ENCODE data around the gene PDGFC. TPM values are rescaled to one million over a fixed set of nuclear protein-coding genes. Genes with fewer than 3 reads are reported as not detected.

The PDGFC gene
- total and polyA plus RNA-seq, 2 of the 8 experiments (the other 6 are each of a cell fraction or from before 2014, with no cell fraction given): 0.65 to 2.7 TPM

GRCh38 chr4:156969911-156970310 is 1.7 kb downstream of the PDGFC start:
- Histone ChIP-seq H2AFZ (ENCODE audit: low read length) (no peak overlapping the region), H2BK5ac (ENCODE audit: low read depth, low read length) (no peak overlapping the region), H3K27ac (ENCODE audit: low read depth, low read length) (no peak overlapping the region), H3K56ac (replicated peaks; ENCODE audit: insufficient read length, low read depth, low read length) (no peak overlapping the region), H3K14ac (ENCODE audit: insufficient read length) (no peak overlapping the region), H3K23ac (ENCODE audit: insufficient read length) (no peak overlapping the region), H4K20me1 (replicated peaks in 1 of 2; ENCODE audit: control insufficient read depth in 1 of 2, insufficient read depth in 2 of 2, low read length in 2 of 2) (peaks cover 0 to 5% of the 10 kb centered on the region in 2 experiments), H3K18ac (ENCODE audit: extremely low read depth, low read length) (no peak overlapping the region), H3K27me3 (replicated peaks in 1 of 4; ENCODE audit: control insufficient read depth in 3 of 4, extremely low read depth in 1 of 4, insufficient read depth in 3 of 4, low read length in 3 of 4) (peaks cover 0 to 5% (median 2%) of the 10 kb centered on the region in 4 experiments; a peak in 3 of 7 replicates), H3K9ac (replicated peaks in 1 of 4; ENCODE audit: extremely low read depth in 1 of 4, low read depth in 3 of 4, low read length in 3 of 4) (no peak overlapping the region), H3K36me3 (ENCODE audit: control insufficient read depth in 2 of 4, insufficient read depth in 4 of 4, low read length in 3 of 4) (no peaks in the 10 kb centered on the region), H2BK12ac (ENCODE audit: low read depth, low read length) (no peak overlapping the region), H3K79me2 (ENCODE audit: control insufficient read depth in 1 of 2, insufficient read depth in 2 of 2, low read length in 2 of 2) (no peaks in the 10 kb centered on the region), H2AK5ac (ENCODE audit: low read depth, low read length) (no peak overlapping the region), H3K79me1 (ENCODE audit: low read depth, low read length) (no peaks in the 10 kb centered on the region), H4K5ac (ENCODE audit: insufficient read length, low read depth, low read length) (no peak overlapping the region), H3K4me3 (ENCODE audit: extremely low read depth in 1 of 4, insufficient read depth in 2 of 4, low read depth in 3 of 4, low read length in 4 of 4) (peak overlapping the region; percentile 53 to 74 (median 62); a peak in 7 of 8 replicates), H4K8ac (ENCODE audit: extremely low read depth, insufficient read depth, low read length) (no peak overlapping the region), H3K9me3 (ENCODE audit: insufficient read depth in 2 of 2, low read depth in 1 of 2, low read length in 1 of 2) (no peaks in the 10 kb centered on the region), H2BK15ac (ENCODE audit: low read length) (no peak overlapping the region), H2BK20ac (ENCODE audit: low read length) (no peak overlapping the region), H4K91ac (replicated peaks; ENCODE audit: insufficient read length, low read length) (no peak overlapping the region), H2BK120ac (replicated peaks; ENCODE audit: low read depth, low read length) (no peak overlapping the region), H3K23me2 (ENCODE audit: low read depth, low read length) (peaks cover 6% of the 10 kb centered on the region), H3K4me2 (ENCODE audit: insufficient read depth in 1 of 2, low read depth in 2 of 2, low read length in 2 of 2) (peak overlapping the region; percentile 87 to 99), H3K4ac (replicated peaks; ENCODE audit: insufficient read length, low read depth, low read length) (no peak overlapping the region), H3K4me1 (replicated peaks in 1 of 4; ENCODE audit: control insufficient read depth in 3 of 4, insufficient read depth in 4 of 4, low read length in 3 of 4) (peaks cover 3 to 16% (median 7%) of the 10 kb centered on the region in 4 experiments; a peak in 6 of 7 replicates)
- CTCF ChIA-PET (ENCODE audit: partially characterized antibody): interaction anchor here (1.2 to 5.3 kb wide), 7 partner anchors 9 to 801 kb away, joined by 4 to 21 read pairs (median 6); no protein-coding TSS in a partner anchor
- DNase-seq (ENCODE audit: low read depth in 1 of 2, low spot score in 2 of 2) (no peak), FAIRE-seq (no peak)
- POLR2A ChIA-PET (ENCODE audit: partially characterized antibody): no interaction called here
- TF ChIP-seq SP1 (IDR thresholded peaks at IDR 0.05; ENCODE audit: low read depth, low read length): no peak
- TF ChIP-seq TAF7 (optimal IDR thresholded peaks at IDR 0.05; ENCODE audit: borderline replicate concordance, low read depth, low read length): no peak
- no peak for TF ChIP-seq EP300 (IDR thresholded peaks at IDR 0.05; ENCODE audit: borderline replicate concordance in 1 of 2, low read depth in 2 of 2, low read length in 2 of 2)
- no peak for TF ChIP-seq EZH2 (IDR thresholded peaks at IDR 0.05; ENCODE audit: low read depth, low read length, severe bottlenecking)
- TF ChIP-seq GABPA (IDR thresholded peaks at IDR 0.05; ENCODE audit: borderline replicate concordance, insufficient read depth, low read length): no peak
- no peak for TF ChIP-seq GTF2F1 (IDR thresholded peaks at IDR 0.05; ENCODE audit: borderline replicate concordance, low read depth, low read length)
- TF ChIP-seq SRF (IDR thresholded peaks at IDR 0.05; ENCODE audit: low read depth, low read length): no peak
- TF ChIP-seq JUN (IDR thresholded peaks at IDR 0.05; ENCODE audit: low read depth, low read length): no peak
- no peak for TF ChIP-seq RXRA (IDR thresholded peaks at IDR 0.05; ENCODE audit: insufficient read depth, low read depth, low read length)
- TF ChIP-seq PHF8 (conservative IDR thresholded peaks at IDR 0.05; ENCODE audit: low read depth, low read length): no peak
- TF ChIP-seq CREB1 (IDR thresholded peaks at IDR 0.05): no peak
- WGBS, 2 experiments (ENCODE audit: extremely low coverage in 1 of 2, insufficient coverage in 1 of 2, insufficient read length in 1 of 2, insufficient replicate concordance in 2 of 2, low coverage in 1 of 2, low lambda C conversion rate in 2 of 2, missing lambda C conversion rate in 1 of 2): 4% methylated on average over 2 of the region's 2 CpGs; no CpG with 5 or more reads in 1 of the 2 experiments
